Common myeloid progenitor, CD34-positive (primary cell): ENCODE measurements around the gene SLC25A22.

ENCODE experiments used
- CTCF ChIA-PET: fragments of 350-600 bp; sonication (Branson Sonifier 250); formaldehyde crosslinking; loops from one replicate; lab custom pipeline; 2021; ENCODE audit warnings: antibody characterized with exemption; lab: Charles Lee
- POLR2A ChIA-PET: fragments of 350-600 bp; sonication (Branson Sonifier 250); formaldehyde crosslinking; loops from one replicate; lab custom pipeline; 2021; ENCODE audit warnings: antibody characterized with exemption; lab: Charles Lee
- DNase-seq, 3 donors: peaks; one replicate each; pipeline versions ENCODE4 v3.0.0 to v3.0.0-alpha.2; 2013
- H3K27ac ChIP-seq, 2 experiments: 1 replicate in 1 of 2; 2 replicates in 1 of 2; pipeline ENCODE4 v1.7.0; 2013; ENCODE audit warnings: inconsistent platforms in 2 of 2, low read length in 2 of 2, mild to moderate bottlenecking in 2 of 2, low read depth in 1 of 2, moderate library complexity in 1 of 2; ENCODE audit not compliant: severe bottlenecking in 2 of 2, insufficient read depth in 1 of 2, poor library complexity in 1 of 2
- H3K27me3 ChIP-seq, 5 experiments: replicated peaks in 2 of 5; 1 replicate in 3 of 5; 2 replicates in 2 of 5; pipeline versions ENCODE4 v1.6.1 to v1.7.0; 2013; ENCODE audit warnings: low read length in 4 of 5, mild to moderate bottlenecking in 2 of 5, moderate library complexity in 2 of 5, inconsistent platforms in 1 of 5; ENCODE audit not compliant: insufficient read depth in 5 of 5, control insufficient read depth in 4 of 5
- H3K36me3 ChIP-seq, 4 experiments: 1 replicate in 2 of 4; 2 replicates in 2 of 4; pipeline versions ENCODE4 v1.6.1 to v1.7.0; 2013; ENCODE audit warnings: low read length in 3 of 4, control low read depth in 1 of 4, mild to moderate bottlenecking in 1 of 4; ENCODE audit not compliant: control insufficient read depth in 4 of 4, insufficient read depth in 4 of 4
- H3K4me1 ChIP-seq, 4 experiments: 1 replicate in 3 of 4; 2 replicates in 1 of 4; pipeline versions ENCODE4 v1.6.1 to v1.7.1; 2013; ENCODE audit warnings: low read length in 3 of 4, mild to moderate bottlenecking in 3 of 4, control low read depth in 1 of 4, inconsistent platforms in 1 of 4, moderate library complexity in 1 of 4; ENCODE audit not compliant: control insufficient read depth in 4 of 4, insufficient read depth in 4 of 4; ENCODE audit errors: control extremely low read depth in 1 of 4
- H3K4me3 ChIP-seq, 7 experiments: 1 replicate in 4 of 7; 2 replicates in 3 of 7; pipeline versions ENCODE4 v1.5.1 to v1.7.0; 2013; ENCODE audit warnings: mild to moderate bottlenecking in 7 of 7, low read length in 6 of 7, moderate library complexity in 6 of 7, inconsistent platforms in 2 of 7, low read depth in 2 of 7, control low read depth in 1 of 7; ENCODE audit not compliant: insufficient read depth in 4 of 7, control insufficient read depth in 1 of 7; ENCODE audit errors: extremely low read depth in 1 of 7
- H3K9me3 ChIP-seq, 5 experiments: 1 replicate in 4 of 5; 2 replicates in 1 of 5; pipeline versions ENCODE4 v1.6.1 to v1.7.1; 2013; ENCODE audit warnings: low read length in 4 of 5, mild to moderate bottlenecking in 2 of 5, inconsistent platforms in 1 of 5, low read depth in 1 of 5, moderate library complexity in 1 of 5; ENCODE audit not compliant: control insufficient read depth in 4 of 5, insufficient read depth in 2 of 5; ENCODE audit errors: control extremely low read depth in 1 of 5
- WGBS: methylation state at CpG from one replicate; pipeline ENCODE4 v1.1.5; 2013; ENCODE audit not compliant: insufficient coverage; 5-methylcytosine and 5-hydroxymethylcytosine counted together

SLC25A22 gene

DNA sequence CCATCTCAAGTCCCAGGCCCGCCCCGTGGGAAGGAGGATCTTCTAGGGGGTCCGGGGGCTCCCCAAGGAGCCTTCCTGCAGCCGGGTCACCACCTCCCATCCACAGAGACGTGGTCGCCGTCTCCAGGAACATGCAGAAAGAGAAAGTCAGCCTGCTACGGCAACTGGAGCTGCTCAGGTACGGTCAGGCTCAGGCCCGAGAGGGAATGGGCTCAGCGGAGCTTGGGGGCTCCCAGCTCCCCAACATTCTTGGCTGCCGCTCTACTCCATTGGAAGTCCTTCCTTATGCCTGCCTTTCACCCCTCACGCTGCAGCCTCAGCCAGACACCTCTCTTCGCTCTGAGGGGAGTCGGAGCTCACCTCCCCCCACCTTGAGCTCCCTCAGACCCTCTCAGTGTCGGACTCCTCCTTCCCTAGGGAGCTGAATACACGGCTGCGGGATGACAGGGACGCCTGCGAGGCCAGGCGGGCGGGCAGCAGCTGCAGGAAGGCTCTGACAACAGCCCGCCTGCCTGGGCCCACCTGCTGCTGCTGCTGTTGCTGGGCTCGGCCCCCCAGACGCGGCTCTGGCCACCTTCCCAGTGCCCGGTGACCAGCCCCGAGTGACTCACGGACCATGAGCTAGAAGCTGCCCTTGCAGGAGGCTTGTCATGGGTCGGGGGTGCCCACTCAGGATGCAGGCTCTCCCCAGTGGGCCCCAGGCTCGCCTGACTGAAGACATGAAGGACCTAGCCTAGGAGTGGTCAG is 33.2 kb upstream of the SLC25A22 start:
- 80% methylated on average over 26 of the region's 31 CpGs for WGBS
- DNase-seq, result no peak

DNA sequence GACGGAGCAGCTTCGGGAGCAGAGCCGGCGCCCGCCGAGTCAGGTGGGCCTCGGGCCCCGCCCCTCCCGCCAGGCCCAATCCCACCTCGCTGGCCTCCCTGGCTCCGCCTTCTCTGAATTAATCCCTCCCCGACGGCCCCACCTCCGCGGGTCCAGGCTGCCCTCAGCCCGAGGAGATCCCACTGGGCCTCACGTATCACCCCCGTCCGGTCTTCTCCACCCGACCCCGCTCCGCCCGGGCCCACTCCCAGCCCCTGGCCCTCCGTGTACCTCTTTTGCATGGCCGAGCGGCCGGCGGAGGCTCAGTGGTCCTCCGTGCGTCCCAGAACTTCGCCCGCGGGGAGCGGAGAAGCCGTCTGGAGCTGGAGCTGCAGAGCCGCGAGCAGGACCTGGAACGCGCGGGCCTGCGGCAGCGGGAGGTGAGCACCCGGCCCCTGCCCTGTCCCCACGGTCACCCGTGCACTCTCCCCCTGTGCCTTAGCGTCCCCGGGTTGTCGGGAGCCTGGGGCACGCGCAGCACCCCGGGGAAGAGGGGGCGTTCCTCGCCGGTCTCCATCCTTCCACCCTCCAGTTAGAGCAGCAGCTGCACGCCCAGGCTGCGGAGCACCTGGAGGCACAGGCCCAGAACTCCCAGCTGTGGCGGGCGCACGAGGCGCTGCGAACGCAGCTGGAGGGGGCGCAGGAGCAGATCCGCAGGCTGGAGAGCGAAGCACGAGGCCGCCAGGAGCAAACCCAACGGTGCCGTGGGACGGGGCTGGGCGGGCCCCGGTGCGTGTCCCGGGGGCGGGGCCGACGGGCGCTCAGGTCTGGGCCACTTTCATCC is 32.4 kb upstream of the SLC25A22 start:
- DNase-seq, result peak; percentile 43 to 71 (median 67)
- ChIA-PET CTCF (interaction anchor here (1.0 to 1.9 kb wide), 6 partner anchors 8 to 19 kb away, joined by 4 to 10 read pairs (median 6); partner anchors contain the start of gene PNPLA2), POLR2A (interaction anchor here (0.9 to 4.1 kb wide), 4 partner anchors 8 to 14 kb away, joined by 3 to 19 read pairs (median 6); partner anchors contain the start of genes PNPLA2, POLR2L and TSPAN4)
- WGBS, result 1% methylated on average over 63 of the region's 78 CpGs
- Histone ChIP-seq H3K4me1 (peaks cover 0 to 88% (median 81%) of the 10 kb centered on the region in 4 experiments), H3K36me3 (peaks cover 0 to 2% (median under 1%) of the 10 kb centered on the region in 4 experiments), H3K9me3 (no peaks in the 10 kb centered on the region), H3K27ac (no peak overlapping the region), H3K27me3 (peaks cover 0 to 58% (median 22%) of the 10 kb centered on the region in 5 experiments), H3K4me3 (peak overlapping the region; percentile 5 to 62 (median 32))

More for the DNA sequence above, 33.2 kb upstream of the SLC25A22 start:
- Histone ChIP-seq H3K27me3 (peaks cover 0 to 56% (median 22%) of the 10 kb centered on the region in 5 experiments), H3K4me3 (peak overlapping the region in 1 of 7 experiments; percentile 55), H3K9me3 (no peaks in the 10 kb centered on the region), H3K36me3 (peaks cover 0 to 2% (median 0%) of the 10 kb centered on the region in 4 experiments), H3K4me1 (peaks cover 0 to 82% (median 73%) of the 10 kb centered on the region in 4 experiments), H3K27ac (no peak overlapping the region)
- ChIA-PET POLR2A (interaction anchor here (0.6 to 4.1 kb wide), 5 partner anchors 9 to 25 kb away, joined by 3 to 19 read pairs (median 3); partner anchors contain the start of genes PNPLA2, POLR2L and TSPAN4), CTCF (interaction anchor here (1.0 to 1.9 kb wide), 6 partner anchors 9 to 20 kb away, joined by 4 to 10 read pairs (median 6); partner anchors contain the start of gene PNPLA2)

DNA sequence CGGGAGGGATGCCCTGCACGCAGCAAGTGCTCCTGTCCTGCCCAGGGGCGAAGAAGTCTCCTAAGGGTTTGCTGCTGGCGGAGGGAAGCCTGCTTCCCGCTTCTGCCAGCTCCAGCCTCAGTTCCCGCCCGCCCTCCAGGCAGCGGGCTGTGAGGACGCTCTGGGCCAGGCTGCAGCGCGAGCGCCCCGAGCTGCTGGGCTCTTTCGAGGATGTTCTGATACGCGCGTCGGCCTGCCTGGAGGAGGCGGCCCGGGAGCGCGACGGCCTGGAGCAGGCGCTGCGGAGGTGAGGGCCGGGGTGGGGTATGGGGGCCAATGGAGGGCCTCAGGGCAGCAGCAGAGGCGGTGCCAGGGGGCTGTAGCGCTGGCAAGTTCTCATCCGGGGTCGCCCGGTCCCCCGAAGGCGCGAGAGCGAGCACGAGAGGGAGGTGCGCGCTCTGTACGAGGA is 31.8 kb upstream of the SLC25A22 start:
- Histone ChIP-seq H3K27me3 (peaks cover 0 to 59% (median 22%) of the 10 kb centered on the region in 5 experiments), H3K4me3 (peak overlapping the region; percentile 11 to 62 (median 25)), H3K4me1 (peaks cover 0 to 83% (median 79%) of the 10 kb centered on the region in 4 experiments), H3K27ac (no peak overlapping the region), H3K36me3 (peaks cover 0 to 8% (median 5%) of the 10 kb centered on the region in 4 experiments), H3K9me3 (no peaks in the 10 kb centered on the region)
- ChIA-PET POLR2A (interaction anchor here (1.9 kb wide), 1 partner anchor 10 kb away, joined by 10 read pairs; the partner anchor contains the start of gene PNPLA2), CTCF (interaction anchor here (1.0 to 2.1 kb wide), 4 partner anchors 11 to 20 kb away, joined by 3 to 15 read pairs (median 4); partner anchors contain the start of genes PNPLA2 and RPLP2)
- WGBS, result under 1% methylated on average over 30 of the region's 39 CpGs
- DNase-seq, result no peak

DNA sequence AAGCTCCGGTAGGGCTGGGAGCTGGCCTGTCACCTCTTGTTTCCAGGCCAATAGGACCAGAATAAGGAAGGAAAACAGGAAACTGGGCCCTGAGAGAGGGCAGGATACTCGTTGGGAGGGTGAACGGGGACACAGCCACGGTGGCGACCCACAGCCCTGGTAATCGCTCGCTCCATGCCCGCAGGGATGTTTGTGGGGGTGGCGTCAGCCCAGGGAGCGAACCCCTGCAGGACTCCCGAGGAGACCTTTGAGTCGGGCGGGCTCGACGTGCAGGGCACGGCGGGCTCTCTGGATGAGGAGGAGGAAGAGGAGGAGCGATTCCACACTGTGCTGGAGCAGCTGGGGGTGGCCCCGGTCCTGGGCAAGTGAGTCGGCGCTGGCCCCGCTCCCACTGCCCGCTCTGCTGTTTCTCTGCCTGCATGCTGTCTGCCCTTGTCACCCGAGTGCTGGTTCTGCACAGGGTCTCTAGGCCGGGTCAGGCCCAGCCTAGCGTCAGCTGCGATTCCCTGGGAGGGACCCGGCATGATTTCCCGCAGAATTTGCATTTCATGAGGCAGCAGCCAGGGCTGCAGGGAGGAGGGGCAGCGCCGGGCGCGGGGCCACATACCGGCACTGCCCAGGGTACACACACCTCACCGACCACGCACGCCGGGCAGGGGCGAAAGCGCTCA is 31.2 kb upstream of the SLC25A22 start:
- no peaks in the 10 kb centered on the region for H3K9me3 ChIP-seq
- H3K4me1 ChIP-seq, result peaks cover 0 to 77% (median 74%) of the 10 kb centered on the region in 4 experiments
- peak overlapping the region in 6 of 7 experiments; percentile 13 to 62 (median 38) for H3K4me3 ChIP-seq
- no peak overlapping the region for H3K27ac ChIP-seq
- H3K27me3 ChIP-seq, result peaks cover 0 to 58% (median 22%) of the 10 kb centered on the region in 5 experiments
- H3K36me3 ChIP-seq, result peaks cover 0 to 14% (median 7%) of the 10 kb centered on the region in 4 experiments
- ChIA-PET POLR2A (interaction anchor here (1.1 to 1.9 kb wide), 3 partner anchors 9 to 13 kb away, joined by 5 to 10 read pairs (median 6); partner anchors contain the start of genes PNPLA2 and POLR2L), CTCF (interaction anchor here (1.0 to 2.1 kb wide), 3 partner anchors 10 to 20 kb away, joined by 3 to 15 read pairs (median 5); partner anchors contain the start of genes PNPLA2 and RPLP2)
- DNase-seq, result no peak
- WGBS, result under 1% methylated on average over 32 of the region's 40 CpGs

DNA sequence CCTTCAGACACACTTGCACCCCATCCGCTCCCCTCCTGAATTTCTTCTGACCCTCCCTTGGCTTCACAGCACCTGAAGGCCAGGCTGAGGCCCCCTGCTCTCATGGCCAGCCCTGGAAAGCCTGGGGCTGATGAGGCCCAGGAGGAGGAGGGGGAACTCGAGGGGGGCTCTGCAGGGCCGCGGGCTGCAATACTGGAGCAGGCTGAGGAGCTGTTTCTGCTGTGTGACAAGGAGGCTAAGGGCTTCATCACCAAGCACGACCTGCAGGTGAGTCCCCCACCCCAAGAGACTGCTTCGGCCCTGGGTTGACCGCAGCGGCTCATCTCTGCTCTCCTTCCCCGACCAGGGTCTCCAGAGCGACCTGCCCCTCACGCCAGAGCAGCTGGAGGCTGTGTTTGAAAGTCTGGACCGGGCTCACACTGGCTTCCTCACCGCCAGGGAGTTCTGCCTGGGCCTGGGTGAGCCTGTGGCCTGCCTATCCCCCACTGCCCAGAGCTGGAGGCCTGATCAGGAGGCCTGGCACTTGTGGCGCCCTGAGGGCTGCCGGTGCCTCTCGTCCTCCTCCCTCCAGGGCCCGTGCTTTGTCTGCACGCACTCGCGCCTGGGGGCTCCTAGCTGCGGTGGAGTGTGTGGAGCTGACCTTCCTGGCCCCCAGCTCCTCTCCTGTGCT is 30.6 kb upstream of the SLC25A22 start:
- peak in 1 of 3 donors; percentile 37 for DNase-seq
- H3K27me3 ChIP-seq, result peaks cover 0 to 56% (median 22%) of the 10 kb centered on the region in 5 experiments
- H3K4me1 ChIP-seq, result peaks cover 0 to 72% (median 69%) of the 10 kb centered on the region in 4 experiments
- ChIA-PET POLR2A (interaction anchor here (1.1 to 1.6 kb wide), 2 partner anchors 10 to 13 kb away, joined by 5 to 6 read pairs; partner anchors contain the start of genes PNPLA2 and POLR2L), CTCF (interaction anchor here (1.0 to 2.1 kb wide), 4 partner anchors 10 to 19 kb away, joined by 3 to 15 read pairs (median 4); partner anchors contain the start of genes PNPLA2 and RPLP2)
- peaks cover 0 to 21% (median 13%) of the 10 kb centered on the region in 4 experiments for H3K36me3 ChIP-seq
- peak overlapping the region in 4 of 7 experiments; percentile 13 to 62 (median 54) for H3K4me3 ChIP-seq
- H3K27ac ChIP-seq, result no peak overlapping the region
- no peaks in the 10 kb centered on the region for H3K9me3 ChIP-seq
- WGBS, result 87% methylated on average over 12 of the region's 21 CpGs
